Type B pancreatic cell (in vitro differentiated cells): ENCODE results near the gene PIP4K2A. TPM values are rescaled to one million over a fixed set of nuclear protein-coding genes. Genes with fewer than 3 reads are reported as not detected.

Experiments used
- DNase-seq: peaks from one replicate; pipeline ENCODE4 v3.0.0; 2021; ENCODE audit warnings: mixed read lengths; ENCODE audit not compliant: unreplicated experiment; ENCODE audit errors: extremely low spot score
- H3K27ac Mint-ChIP-seq: 2 replicates; pipeline ENCODE4 v1.8.0; 2021; ENCODE audit warnings: mild to moderate bottlenecking, mixed read lengths
- H3K27me3 Mint-ChIP-seq: 2 replicates; pipeline ENCODE4 v1.8.0; 2021; ENCODE audit warnings: mixed read lengths
- H3K36me3 Mint-ChIP-seq: 2 replicates; pipeline ENCODE4 v1.8.0; 2021; ENCODE audit warnings: mixed read lengths
- H3K4me1 Mint-ChIP-seq: one replicate; pipeline ENCODE4 v1.8.0; 2021; ENCODE audit warnings: mixed read lengths; ENCODE audit not compliant: unreplicated experiment
- H3K4me3 Mint-ChIP-seq: 2 replicates; pipeline ENCODE4 v1.8.0; 2021; ENCODE audit warnings: mild to moderate bottlenecking, mixed read lengths
- H3K9me3 Mint-ChIP-seq: 2 replicates; pipeline ENCODE4 v1.8.0; 2021; ENCODE audit warnings: mixed read lengths
- total RNA-seq: library from RNA; stranded (reverse); gene quantifications from 2 replicates; pipeline ENCODE4 v1.2.1, GENCODE V29; 2021; ENCODE audit warnings: low replicate concordance
- TF ChIP-seq, protein P1 (sequence below): fragments of 200-600 bp; sonication (generic); conservative IDR thresholded peaks from 2 replicates; pipeline ENCODE4 v1.5.0; 2021; ENCODE audit warnings: antibody characterized with exemption, mild to moderate bottlenecking

PIP4K2A gene
- total RNA-seq, 1 donor from 2014 or later = 15.7 TPM

DNA sequence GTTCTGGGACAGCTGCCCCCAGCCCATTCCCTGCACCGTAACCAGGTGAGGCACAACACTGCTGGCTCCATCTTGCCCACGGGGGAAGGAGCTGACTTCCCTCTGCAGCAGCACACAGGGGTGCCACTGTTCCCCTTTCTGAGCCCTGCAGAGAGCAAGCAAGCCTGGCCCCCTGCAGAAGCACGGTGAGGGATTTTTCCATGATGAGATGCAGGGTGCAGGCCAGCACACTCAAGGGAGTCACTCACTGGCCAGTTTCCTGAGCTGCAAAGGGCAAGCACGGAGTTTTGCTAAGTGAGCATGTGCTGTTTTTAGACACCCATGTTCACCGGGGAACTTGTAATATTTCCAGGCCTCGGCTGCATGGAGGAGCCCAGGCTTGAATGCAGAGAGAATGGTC, 176.6 kb downstream of the PIP4K2A start:
- no peaks in the 10 kb centered on the region for H3K27me3 Mint-ChIP-seq
- DNase-seq = no peak
- peaks cover 38% of the 10 kb centered on the region for H3K36me3 Mint-ChIP-seq
- TF ChIP-seq, protein P1, sequence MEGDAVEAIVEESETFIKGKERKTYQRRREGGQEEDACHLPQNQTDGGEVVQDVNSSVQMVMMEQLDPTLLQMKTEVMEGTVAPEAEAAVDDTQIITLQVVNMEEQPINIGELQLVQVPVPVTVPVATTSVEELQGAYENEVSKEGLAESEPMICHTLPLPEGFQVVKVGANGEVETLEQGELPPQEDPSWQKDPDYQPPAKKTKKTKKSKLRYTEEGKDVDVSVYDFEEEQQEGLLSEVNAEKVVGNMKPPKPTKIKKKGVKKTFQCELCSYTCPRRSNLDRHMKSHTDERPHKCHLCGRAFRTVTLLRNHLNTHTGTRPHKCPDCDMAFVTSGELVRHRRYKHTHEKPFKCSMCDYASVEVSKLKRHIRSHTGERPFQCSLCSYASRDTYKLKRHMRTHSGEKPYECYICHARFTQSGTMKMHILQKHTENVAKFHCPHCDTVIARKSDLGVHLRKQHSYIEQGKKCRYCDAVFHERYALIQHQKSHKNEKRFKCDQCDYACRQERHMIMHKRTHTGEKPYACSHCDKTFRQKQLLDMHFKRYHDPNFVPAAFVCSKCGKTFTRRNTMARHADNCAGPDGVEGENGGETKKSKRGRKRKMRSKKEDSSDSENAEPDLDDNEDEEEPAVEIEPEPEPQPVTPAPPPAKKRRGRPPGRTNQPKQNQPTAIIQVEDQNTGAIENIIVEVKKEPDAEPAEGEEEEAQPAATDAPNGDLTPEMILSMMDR = no peak
- H3K4me3 Mint-ChIP-seq = no peak overlapping the region
- peaks cover 4% of the 10 kb centered on the region for H3K4me1 Mint-ChIP-seq
- H3K9me3 Mint-ChIP-seq = no peaks in the 10 kb centered on the region
- H3K27ac Mint-ChIP-seq = no peak overlapping the region

DNA sequence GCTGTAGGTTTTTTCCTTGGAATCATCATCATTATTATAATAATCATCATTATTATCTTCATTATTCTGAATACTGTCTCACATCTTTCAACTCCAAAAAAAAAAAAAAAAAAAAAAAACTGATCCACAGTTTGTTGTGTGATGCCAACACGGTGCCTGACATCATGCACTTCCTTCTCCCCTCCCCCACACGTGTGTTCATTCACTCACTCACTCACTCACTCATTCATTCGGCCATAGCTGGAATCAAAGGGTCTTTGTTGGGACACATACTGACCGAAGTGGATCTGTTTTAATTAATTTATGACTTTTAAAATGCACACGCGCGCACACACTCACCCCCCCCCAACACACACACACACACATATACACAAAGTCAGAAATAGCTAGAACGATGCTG, 177.8 kb downstream of the PIP4K2A start:
- peaks cover 4% of the 10 kb centered on the region for H3K4me1 Mint-ChIP-seq
- H3K36me3 Mint-ChIP-seq = peaks cover 34% of the 10 kb centered on the region
- H3K27me3 Mint-ChIP-seq = no peaks in the 10 kb centered on the region
- no peaks in the 10 kb centered on the region for H3K9me3 Mint-ChIP-seq
- no peak overlapping the region for H3K27ac Mint-ChIP-seq
- TF ChIP-seq, protein P1 = no peak
- no peak overlapping the region for H3K4me3 Mint-ChIP-seq
- no peak for DNase-seq

DNA sequence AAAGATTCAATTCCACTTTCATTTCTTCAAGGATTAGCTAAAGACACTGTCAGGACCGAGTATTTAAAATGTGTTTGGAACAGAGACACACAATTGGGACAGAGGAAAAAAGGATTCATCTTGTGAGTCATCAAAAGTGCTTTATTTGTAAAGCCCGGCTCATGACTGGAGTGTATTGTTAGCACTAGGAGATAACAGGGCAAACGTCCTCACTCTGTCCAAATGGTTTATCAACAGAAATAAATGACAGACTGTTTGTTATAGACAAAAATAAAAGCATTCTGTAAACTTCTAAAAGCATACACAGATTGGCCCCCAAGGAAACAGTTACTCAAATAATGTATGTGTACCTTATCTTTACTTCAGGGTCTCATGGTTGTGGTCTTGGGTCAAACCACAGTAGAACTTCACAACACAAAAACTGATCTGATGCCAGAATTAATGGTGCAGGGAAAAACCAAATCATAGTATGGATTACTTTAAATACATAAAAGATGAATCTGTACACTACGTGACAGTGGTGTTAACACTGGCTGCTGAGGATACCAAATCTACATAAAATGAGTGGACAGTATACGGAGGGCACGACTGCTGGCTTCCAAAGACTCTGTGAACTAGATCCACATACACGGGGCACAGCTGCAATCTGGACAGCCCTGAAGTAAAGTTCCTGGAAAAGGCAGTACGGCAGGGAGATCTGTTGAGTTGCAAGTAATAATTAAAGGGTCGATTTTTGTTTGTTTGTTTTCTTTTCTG, 179.4 kb downstream of the PIP4K2A start:
- Mint-ChIP-seq H3K36me3 (peaks cover 27% of the 10 kb centered on the region), H3K4me1 (peaks cover 4% of the 10 kb centered on the region), H3K9me3 (no peaks in the 10 kb centered on the region), H3K27me3 (no peaks in the 10 kb centered on the region), H3K4me3 (no peak overlapping the region), H3K27ac (no peak overlapping the region)
- TF ChIP-seq, protein P1 = no peak
- DNase-seq = no peak

DNA sequence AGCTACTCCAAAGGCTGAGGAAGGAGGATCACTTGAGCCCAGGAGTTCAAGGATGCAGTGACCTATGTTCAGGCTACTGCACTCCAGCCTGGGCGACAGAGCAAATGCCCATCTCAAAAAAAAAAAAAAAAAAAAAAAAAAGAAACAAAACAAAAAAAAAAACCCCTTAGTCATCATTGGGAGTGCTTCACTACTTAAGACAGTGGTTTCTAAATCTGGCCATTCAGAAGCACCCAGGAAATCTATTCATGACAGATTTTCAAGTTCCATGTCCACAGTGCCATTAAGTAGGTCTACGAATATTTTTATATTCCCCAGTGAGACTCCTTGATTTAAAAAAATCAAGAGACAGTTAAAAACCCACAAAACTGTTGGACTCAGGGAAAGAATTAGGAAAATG, 182.9 kb downstream of the PIP4K2A start:
- Mint-ChIP-seq H3K4me3 (no peak overlapping the region), H3K9me3 (no peaks in the 10 kb centered on the region), H3K36me3 (peaks cover 7% of the 10 kb centered on the region), H3K27me3 (no peaks in the 10 kb centered on the region), H3K4me1 (no peaks in the 10 kb centered on the region), H3K27ac (no peak overlapping the region)
- DNase-seq = no peak
- TF ChIP-seq, protein P1 = no peak

DNA sequence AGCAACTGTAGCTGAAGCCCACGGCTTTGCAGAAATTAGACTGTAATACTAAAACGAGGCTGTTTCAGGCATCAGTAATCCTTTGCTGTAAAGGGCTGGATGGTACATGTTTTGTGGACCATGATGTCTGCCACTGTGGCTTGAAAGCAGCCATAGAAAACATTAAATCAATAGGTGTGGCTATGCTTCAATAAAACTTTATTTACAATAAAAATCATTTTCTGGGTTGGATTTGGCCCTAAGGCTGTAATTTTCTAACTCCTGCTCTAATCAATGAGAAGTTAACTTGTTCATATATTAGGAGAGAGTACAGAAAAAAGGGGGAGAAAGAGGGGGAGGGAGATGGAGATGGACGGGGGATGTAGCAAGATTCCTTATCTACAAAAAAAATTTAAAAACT, 183.4 kb downstream of the PIP4K2A start:
- Mint-ChIP-seq H3K4me3 (no peak overlapping the region), H3K4me1 (no peaks in the 10 kb centered on the region)
- TF ChIP-seq, protein P1 = no peak

More for the DNA sequence above, 183.4 kb downstream of the PIP4K2A start:
- DNase-seq = no peak
- Mint-ChIP-seq H3K27ac (no peak overlapping the region), H3K36me3 (peaks cover 3% of the 10 kb centered on the region), H3K9me3 (no peaks in the 10 kb centered on the region), H3K27me3 (no peaks in the 10 kb centered on the region)
